HG03066 (cell line): ENCODE data around the gene SLC36A2.

ENCODE experiments used
- ATAC-seq: cut with Tn5 transposase; IDR thresholded peaks from one replicate; pipeline ENCODE4 v1.9.1; 2021; ENCODE audit warnings: low read depth; ENCODE audit not compliant: unreplicated experiment

Gene SLC36A2

DNA sequence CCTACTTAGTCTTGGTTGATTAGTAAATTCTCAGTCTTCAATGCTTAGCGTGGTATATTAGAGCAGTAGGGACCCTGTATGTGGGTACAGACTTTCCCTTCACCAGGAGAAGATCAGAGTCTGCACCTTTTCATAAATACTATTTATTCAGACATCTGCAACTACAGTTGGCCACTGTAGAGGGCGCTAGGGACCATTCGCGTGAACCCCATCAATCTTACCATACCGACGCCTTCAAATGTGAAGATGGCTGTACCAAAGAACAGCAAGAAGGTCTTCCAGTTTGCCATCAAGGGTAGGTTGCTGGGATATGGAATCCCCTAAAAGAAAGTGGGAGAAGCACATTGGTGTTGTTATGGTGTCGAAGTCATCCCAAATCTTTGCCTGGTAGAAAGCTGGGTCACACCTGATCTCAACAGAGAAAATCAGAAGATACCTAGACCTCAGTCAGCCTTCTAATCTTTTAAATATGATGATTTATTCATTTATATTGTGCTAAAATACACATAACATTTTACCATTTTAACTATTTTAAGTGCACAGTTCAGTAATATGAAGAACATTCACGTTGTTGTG, 62.9 kb downstream of the SLC36A2 start:
- ATAC-seq: no peak

- ATAC-seq: no peak
Measured at GRCh38 chr5:151283120-151283825, 64.1 kb downstream of the SLC36A2 start.

GRCh38 chr5:151281001-151281639, 66.2 kb downstream of the SLC36A2 start:
- no peak for ATAC-seq

GRCh38 chr5:151280443-151280842, 66.9 kb downstream of the SLC36A2 start:
- ATAC-seq: no peak

DNA sequence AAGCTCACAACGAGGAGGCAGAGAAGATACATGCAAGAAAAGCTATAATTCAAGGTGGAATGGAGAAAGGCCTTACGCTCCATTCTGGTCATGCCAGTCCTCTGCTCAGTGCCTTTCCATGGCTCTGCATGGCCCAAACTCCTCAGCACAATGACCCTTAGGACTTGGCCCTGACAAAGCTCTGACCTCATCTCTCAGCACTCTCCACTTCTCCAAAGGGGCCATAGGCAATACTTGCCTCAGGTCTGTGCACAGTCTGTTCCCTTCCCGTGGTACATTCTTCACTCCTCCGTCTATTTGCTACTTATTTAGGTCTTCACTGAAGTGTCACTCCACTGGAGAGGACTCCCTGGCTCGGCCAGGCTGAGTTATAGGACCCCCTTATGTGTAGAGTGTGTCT, 68.5 kb downstream of the SLC36A2 start:
- ATAC-seq: no peak

GRCh38 chr5:151275803-151276202, 71.6 kb downstream of the SLC36A2 start:
- no peak for ATAC-seq

DNA sequence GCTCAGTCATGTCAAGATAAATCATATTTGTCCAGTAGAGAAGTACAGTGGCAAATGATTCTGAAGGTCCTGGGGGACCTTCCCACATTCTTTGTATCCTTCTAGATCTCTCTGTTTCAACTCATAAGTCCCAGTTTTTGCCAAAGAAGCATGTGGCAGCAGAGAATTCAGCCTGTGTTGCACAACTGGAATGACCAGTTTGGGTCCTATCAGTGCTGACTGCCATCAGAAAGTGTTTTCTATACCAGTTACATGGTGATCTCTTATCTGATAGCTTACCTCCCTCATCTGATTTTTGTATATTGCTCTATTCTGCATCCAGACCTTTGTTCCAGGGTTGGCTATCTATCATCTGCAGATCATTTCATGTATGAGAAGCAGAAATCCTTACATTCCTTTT, 72.7 kb downstream of the SLC36A2 start:
- no peak for ATAC-seq

- no peak for ATAC-seq
Measured at GRCh38 chr5:151271336-151271735, 76.0 kb downstream of the SLC36A2 start.

DNA sequence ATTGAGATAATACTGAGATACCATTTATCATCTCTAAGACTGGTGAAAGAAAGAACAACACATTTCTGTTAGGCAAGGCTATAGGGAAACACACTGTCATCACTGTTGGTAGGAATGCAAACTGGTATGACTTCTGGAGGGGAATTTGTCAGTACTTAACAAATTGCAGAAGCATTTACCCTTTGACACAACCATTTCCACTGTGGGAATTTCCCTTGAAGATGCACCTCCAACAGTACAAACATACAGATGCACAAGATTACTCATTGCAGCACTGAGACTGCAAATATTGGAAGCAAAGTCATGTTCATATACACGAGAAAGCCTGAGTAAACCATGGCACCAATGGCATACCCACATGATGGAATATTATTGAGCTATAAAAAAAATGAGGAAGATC, 76.8 kb downstream of the SLC36A2 start:
- ATAC-seq: peak; percentile 74

GRCh38 chr5:151267491-151268260, 79.7 kb downstream of the SLC36A2 start:
- ATAC-seq: no peak
